ENCODE results near the gene CCDC187. TPM values are rescaled to one million over a fixed set of nuclear protein-coding genes. Genes with fewer than 3 reads are reported as not detected.

Gene CCDC187
- total RNA-seq, 4 donors from 2014 or later: 0.20 TPM; not detected in 3

- WGBS, 2 donors: 83 to 86% methylated on average over 15 to 17 of the region's 17 CpGs
- Histone ChIP-seq H3K9me3 (peaks cover 0 to 9% (median 0%) of the 10 kb centered on the region in 4 donors), H3K27ac (no peak overlapping the region), H3K27me3 (peaks cover 0 to 12% of the 10 kb centered on the region in 2 donors), H3K4me3 (no peak overlapping the region), H3K4me1 (peaks cover 0 to 6% (median 0%) of the 10 kb centered on the region in 4 donors), H3K36me3 (peaks cover 0 to 89% (median 12%) of the 10 kb centered on the region in 3 donors)
- DNase-seq (ENCODE audit: low spot score in 2 of 2): no peak
- no peak for TF ChIP-seq CTCF (IDR thresholded peaks at IDR 0.05)
- TF ChIP-seq POLR2A (IDR thresholded peaks at IDR 0.05): no peak
- TF ChIP-seq EP300 (IDR thresholded peaks at IDR 0.05): no peak
These were observed 94.1 kb downstream of the CCDC187 start for GRCh38 chr9:136209786-136210185.

- 88 to 92% methylated on average over 17 of the region's 17 CpGs for WGBS, 2 donors
- DNase-seq (ENCODE audit: low spot score in 2 of 2): no peak
- H3K9me3 ChIP-seq: peaks cover 0 to 8% (median 0%) of the 10 kb centered on the region in 4 donors
- H3K36me3 ChIP-seq: peaks cover 0 to 83% (median 7%) of the 10 kb centered on the region in 3 donors
- no peak overlapping the region for H3K27ac ChIP-seq
- H3K4me3 ChIP-seq: no peak overlapping the region
- no peak for TF ChIP-seq POLR2A (IDR thresholded peaks at IDR 0.05)
- no peak for TF ChIP-seq CTCF (IDR thresholded peaks at IDR 0.05)
- no peak for TF ChIP-seq EP300 (IDR thresholded peaks at IDR 0.05)
- peaks cover 0 to 10% (median 0%) of the 10 kb centered on the region in 4 donors for H3K4me1 ChIP-seq
- peaks cover 0 to 17% of the 10 kb centered on the region in 2 donors for H3K27me3 ChIP-seq
These were observed 94.7 kb downstream of the CCDC187 start for GRCh38 chr9:136209232-136209631.

- Histone ChIP-seq H3K4me1 (peaks cover 0 to 10% (median 0%) of the 10 kb centered on the region in 4 donors), H3K9me3 (peaks cover 0 to 3% (median 0%) of the 10 kb centered on the region in 4 donors), H3K27me3 (peaks cover 0 to 23% of the 10 kb centered on the region in 2 donors), H3K36me3 (peaks cover 0 to 77% (median 3%) of the 10 kb centered on the region in 3 donors), H3K27ac (no peak overlapping the region), H3K4me3 (no peak overlapping the region)
- no peak for DNase-seq (ENCODE audit: low spot score in 2 of 2)
- 84 to 90% methylated on average over 13 to 14 of the region's 17 CpGs for WGBS, 2 donors
- no peak for TF ChIP-seq CTCF (IDR thresholded peaks at IDR 0.05)
- no peak for TF ChIP-seq POLR2A (IDR thresholded peaks at IDR 0.05)
- no peak for TF ChIP-seq EP300 (IDR thresholded peaks at IDR 0.05)
These were observed 95.2 kb downstream of the CCDC187 start for GRCh38 chr9:136208675-136209074.

GRCh38 chr9:136207616-136208015 is 96.3 kb downstream of the CCDC187 start:
- H3K9me3 ChIP-seq: no peaks in the 10 kb centered on the region
- no peak overlapping the region for H3K4me3 ChIP-seq
- H3K36me3 ChIP-seq: peaks cover 0 to 67% (median 0%) of the 10 kb centered on the region in 3 donors
- TF ChIP-seq EP300 (IDR thresholded peaks at IDR 0.05) (no peak), CTCF (IDR thresholded peaks at IDR 0.05) (no peak), POLR2A (IDR thresholded peaks at IDR 0.05) (no peak)
- H3K27ac ChIP-seq: no peak overlapping the region
- DNase-seq (ENCODE audit: low spot score in 2 of 2): no peak
- H3K27me3 ChIP-seq: peaks cover 0 to 31% of the 10 kb centered on the region in 2 donors
- WGBS, 2 donors: 77 to 83% methylated on average over 9 of the region's 9 CpGs
- H3K4me1 ChIP-seq: peaks cover 0 to 15% (median 0%) of the 10 kb centered on the region in 4 donors

- Histone ChIP-seq H3K36me3 (peaks cover 0 to 58% (median 0%) of the 10 kb centered on the region in 3 donors), H3K27me3 (peaks cover 0 to 40% of the 10 kb centered on the region in 2 donors), H3K4me1 (peaks cover 0 to 17% (median 0%) of the 10 kb centered on the region in 4 donors), H3K27ac (no peak overlapping the region), H3K4me3 (no peak overlapping the region), H3K9me3 (no peaks in the 10 kb centered on the region)
- TF ChIP-seq EP300 (IDR thresholded peaks at IDR 0.05): no peak
- TF ChIP-seq POLR2A (IDR thresholded peaks at IDR 0.05): no peak
- TF ChIP-seq CTCF (IDR thresholded peaks at IDR 0.05): no peak
- WGBS, 2 donors: 76% methylated on average over 16 of the region's 16 CpGs
- no peak for DNase-seq (ENCODE audit: low spot score in 2 of 2)
These were observed 97.2 kb downstream of the CCDC187 start for GRCh38 chr9:136206602-136207275.

Data from tibial nerve (tissue), 4 donors.